Omental fat pad (tissue), 4 donors: Measurements from ENCODE around the gene ZDHHC12. TPM values are rescaled to one million over a fixed set of nuclear protein-coding genes. Genes with fewer than 3 reads are reported as not detected.

Experiments
- ATAC-seq: fragments of 150-250 bp; one replicate; pipeline ENCODE4 v1.9.1; 2016; ENCODE audit warnings: mild to moderate bottlenecking, moderate library complexity; ENCODE audit not compliant: low FRiP score
- DNase-seq: peaks from one replicate; pipeline ENCODE4 v3.0.0-alpha.2; 2019; ENCODE audit warnings: low spot score
- total RNA-seq, 4 donors: library from RNA; depleted of rRNA; stranded (reverse); fragments of >200 nt; gene quantifications; one replicate each; pipeline ENCODE4 v1.1.0, GENCODE V29; 2016
- TF ChIP-seq, protein P1 (sequence below), 3 donors: fragments of 450-650 bp; IDR thresholded peaks; one replicate each; pipeline ENCODE4 v1.5.1; 2016 to 2017; ENCODE audit warnings: antibody characterized with exemption in 3 of 3, mild to moderate bottlenecking in 3 of 3, moderate library complexity in 2 of 3

The ZDHHC12 gene
- total RNA-seq, 4 donors from 2014 or later = 23.6 to 40.6 (median 30.8) TPM

DNA sequence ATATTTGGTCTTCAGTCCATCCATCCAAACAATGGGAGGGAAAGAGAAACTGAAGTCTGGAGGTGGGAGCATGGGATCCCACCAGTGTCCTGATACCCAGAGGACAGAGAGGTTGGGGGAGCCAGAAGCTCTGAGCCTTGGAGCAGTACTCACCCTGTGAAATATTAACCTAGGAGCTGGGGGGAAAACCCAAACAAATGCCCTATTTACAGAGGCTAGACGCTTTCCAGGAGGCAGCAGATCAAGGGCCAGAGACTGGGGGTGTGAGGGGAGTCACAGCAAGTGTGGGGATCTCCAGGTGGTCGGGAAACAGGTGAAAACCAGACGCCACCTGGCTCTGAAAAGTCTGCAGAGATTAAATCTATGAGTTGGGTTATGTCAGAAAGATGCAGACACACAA is 41.6 kb upstream of the ZDHHC12 start:
- no peak for ATAC-seq
- no peak for DNase-seq
- TF ChIP-seq, protein P1, sequence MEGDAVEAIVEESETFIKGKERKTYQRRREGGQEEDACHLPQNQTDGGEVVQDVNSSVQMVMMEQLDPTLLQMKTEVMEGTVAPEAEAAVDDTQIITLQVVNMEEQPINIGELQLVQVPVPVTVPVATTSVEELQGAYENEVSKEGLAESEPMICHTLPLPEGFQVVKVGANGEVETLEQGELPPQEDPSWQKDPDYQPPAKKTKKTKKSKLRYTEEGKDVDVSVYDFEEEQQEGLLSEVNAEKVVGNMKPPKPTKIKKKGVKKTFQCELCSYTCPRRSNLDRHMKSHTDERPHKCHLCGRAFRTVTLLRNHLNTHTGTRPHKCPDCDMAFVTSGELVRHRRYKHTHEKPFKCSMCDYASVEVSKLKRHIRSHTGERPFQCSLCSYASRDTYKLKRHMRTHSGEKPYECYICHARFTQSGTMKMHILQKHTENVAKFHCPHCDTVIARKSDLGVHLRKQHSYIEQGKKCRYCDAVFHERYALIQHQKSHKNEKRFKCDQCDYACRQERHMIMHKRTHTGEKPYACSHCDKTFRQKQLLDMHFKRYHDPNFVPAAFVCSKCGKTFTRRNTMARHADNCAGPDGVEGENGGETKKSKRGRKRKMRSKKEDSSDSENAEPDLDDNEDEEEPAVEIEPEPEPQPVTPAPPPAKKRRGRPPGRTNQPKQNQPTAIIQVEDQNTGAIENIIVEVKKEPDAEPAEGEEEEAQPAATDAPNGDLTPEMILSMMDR (IDR thresholded peaks at IDR 0.05) = no peak

DNA sequence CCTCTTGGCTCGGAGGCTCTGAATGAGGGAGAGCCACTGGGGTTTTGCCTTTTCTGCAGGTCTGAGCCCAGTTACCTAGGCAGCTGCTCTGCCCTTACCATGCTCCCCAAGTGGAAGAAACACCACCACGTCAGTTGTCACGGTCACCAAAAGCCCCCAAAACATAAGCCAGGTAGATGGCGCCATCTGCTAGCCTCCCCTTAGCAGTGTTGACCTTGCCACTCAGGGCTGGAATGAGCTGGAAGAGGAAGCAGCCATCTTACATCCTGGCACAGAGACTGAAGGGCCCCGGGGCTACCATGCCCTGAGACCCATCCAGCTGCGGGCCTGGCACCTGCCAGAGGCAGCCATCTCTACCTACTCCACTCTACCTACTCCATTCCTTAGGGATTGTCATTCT is 40.4 kb upstream of the ZDHHC12 start:
- DNase-seq (no peak), ATAC-seq (no peak)
- TF ChIP-seq, protein P1 (IDR thresholded peaks at IDR 0.05) = no peak

DNA sequence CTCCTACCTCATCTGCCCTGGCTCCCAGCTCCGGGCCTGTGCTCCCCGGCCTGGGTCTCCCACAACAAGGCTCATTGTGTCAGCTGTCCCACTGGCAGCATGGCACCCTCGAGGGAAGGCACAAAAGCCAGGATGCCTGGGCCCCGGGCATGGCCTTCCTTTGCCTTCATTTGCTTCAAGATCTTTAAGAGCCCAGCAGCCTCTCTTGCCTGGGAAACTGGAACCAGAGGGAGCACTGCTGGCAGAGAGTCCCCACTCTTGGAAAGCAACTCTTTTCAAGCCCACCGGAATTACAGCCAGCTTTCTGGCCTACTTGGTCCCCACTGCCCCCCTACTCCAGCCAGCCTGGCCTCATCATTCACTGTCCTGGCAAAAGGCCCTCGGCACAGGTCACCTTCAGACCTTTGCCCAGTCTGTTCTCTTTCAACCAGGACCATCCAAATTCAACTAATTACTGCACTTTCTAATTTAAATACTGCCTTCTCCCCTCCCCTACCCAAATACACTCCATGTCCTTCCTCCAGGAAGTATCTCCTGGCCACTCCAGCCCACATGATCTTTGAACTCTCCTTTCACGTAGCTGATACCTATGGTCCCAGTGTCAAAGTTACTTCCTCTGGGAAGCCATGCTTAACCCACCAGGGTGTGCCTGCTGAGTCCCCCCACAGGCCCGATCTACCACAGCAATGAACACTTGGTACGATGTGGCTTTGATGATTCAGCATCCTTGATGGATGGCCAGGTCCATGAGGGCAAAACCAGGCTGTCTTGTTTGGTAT is 38.9 kb upstream of the ZDHHC12 start:
- ATAC-seq (no peak), DNase-seq (no peak)
- TF ChIP-seq, protein P1 (IDR thresholded peaks at IDR 0.05) = no peak

DNA sequence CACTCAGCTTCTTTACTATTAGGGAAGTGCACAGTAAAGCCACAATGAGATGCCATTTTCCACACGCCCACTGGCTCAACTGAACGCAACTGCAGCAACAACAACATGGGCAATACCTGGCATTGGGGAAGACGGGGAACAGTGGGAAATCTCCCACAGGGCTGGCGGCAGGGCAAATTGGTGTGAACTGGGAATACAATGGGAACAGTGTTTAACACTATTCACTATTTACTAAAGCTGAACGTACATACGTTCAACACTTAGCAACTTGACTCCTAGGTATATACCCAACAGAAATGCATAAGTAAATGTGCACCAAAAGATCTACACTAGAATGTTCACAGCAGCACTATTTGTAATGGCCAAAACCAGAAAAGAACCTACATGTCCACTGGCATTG is 33.7 kb upstream of the ZDHHC12 start:
- TF ChIP-seq, protein P1 (IDR thresholded peaks at IDR 0.05) = no peak
- no peak for DNase-seq
- no peak for ATAC-seq

DNA sequence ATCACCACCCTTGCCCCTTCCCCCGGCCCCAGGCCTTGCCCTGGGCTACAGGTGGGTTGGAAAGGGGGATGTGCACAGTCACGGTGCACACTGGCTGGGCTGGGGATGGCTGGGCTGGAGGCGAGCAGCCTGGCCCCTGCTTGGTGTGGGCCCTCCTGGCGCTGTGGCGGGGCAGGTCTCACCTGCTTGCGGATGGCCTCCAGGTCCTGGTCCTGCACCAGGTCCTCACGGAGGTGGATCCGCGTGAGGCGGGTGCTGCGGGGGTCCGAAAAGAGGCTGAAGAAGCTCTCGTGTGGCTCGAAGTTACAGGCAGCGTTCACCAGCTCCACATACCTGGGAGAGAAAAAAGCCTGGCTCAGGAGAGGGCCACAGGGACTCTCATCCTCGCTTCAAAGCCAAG is 29.7 kb upstream of the ZDHHC12 start:
- DNase-seq (no peak), ATAC-seq (no peak)
- TF ChIP-seq, protein P1 (IDR thresholded peaks at IDR 0.05) = no peak

DNA sequence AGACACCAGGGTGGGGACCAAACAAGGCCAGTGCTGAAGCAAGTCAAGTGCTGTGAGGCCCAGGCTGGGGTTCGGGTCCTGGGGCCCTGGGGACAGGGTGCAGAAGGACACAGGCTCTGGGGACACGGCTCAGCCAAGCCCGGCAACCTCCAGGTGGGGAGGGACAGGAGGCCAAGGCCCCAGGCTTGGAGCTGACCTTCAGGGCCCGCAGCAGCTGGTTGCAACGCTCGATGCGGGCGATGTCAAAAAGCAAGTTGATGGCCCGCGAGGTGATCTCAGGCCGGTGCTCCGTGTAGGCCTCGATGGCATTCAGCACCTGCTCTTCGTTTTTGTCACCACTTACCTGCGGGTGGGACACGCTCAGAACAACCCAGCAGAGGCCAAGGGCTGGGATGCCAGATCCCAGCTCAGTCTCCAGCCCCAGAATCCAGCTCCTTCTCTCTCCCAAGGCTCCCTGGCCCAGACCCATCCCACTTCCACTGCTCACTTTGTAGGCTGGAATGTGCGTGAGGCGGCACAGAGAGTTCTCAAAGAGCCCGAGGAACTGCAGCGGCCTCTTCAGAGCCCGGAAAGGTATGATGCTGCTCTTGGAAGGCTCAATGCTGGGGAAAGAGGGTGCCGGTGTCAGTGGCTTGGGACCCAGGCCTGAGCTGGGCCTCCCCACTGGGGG is 27.1 kb upstream of the ZDHHC12 start:
- no peak for DNase-seq
- TF ChIP-seq, protein P1 (IDR thresholded peaks at IDR 0.05) = no peak
- ATAC-seq = no peak

DNA sequence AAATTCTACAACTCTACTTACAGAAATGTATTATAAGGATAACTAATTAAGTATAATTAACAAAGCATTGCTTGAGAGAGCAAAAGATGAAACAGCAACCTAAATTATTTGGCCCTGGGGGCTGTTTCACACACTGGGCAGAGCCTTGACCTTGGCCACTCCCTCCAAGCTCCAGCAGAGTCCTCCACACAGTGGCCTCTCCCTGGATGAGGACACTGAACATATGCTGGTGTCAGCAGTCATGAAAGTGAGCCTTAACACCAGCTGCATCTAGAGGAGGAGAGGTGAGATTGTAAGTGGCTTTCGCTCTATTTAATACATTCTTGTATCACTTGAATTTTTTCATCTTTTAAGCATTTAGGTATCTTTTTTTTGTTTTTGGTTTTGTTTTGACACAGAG is 23.3 kb upstream of the ZDHHC12 start:
- ATAC-seq = no peak

More for the DNA sequence above, 23.3 kb upstream of the ZDHHC12 start:
- DNase-seq = no peak
- TF ChIP-seq, protein P1 (IDR thresholded peaks at IDR 0.05) = no peak
